ENCODE results near the gene MTG1.

- TF ChIP-seq, protein P1, sequence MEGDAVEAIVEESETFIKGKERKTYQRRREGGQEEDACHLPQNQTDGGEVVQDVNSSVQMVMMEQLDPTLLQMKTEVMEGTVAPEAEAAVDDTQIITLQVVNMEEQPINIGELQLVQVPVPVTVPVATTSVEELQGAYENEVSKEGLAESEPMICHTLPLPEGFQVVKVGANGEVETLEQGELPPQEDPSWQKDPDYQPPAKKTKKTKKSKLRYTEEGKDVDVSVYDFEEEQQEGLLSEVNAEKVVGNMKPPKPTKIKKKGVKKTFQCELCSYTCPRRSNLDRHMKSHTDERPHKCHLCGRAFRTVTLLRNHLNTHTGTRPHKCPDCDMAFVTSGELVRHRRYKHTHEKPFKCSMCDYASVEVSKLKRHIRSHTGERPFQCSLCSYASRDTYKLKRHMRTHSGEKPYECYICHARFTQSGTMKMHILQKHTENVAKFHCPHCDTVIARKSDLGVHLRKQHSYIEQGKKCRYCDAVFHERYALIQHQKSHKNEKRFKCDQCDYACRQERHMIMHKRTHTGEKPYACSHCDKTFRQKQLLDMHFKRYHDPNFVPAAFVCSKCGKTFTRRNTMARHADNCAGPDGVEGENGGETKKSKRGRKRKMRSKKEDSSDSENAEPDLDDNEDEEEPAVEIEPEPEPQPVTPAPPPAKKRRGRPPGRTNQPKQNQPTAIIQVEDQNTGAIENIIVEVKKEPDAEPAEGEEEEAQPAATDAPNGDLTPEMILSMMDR (optimal IDR thresholded peaks at IDR 0.05 in 1 of 3, IDR thresholded peaks at IDR 0.05 in 1 of 3, conservative IDR thresholded peaks at IDR 0.05 in 1 of 3; ENCODE audit: extremely low read depth in 1 of 3, insufficient read depth in 2 of 3, low read length in 3 of 3), result no peak
- no peak for TF ChIP-seq EZH2 (IDR thresholded peaks at IDR 0.05; ENCODE audit: low read length)
These were observed 29.1 kb upstream of the MTG1 start for GRCh38 chr10:133364645-133365431.

All from keratinocyte (primary cell).